ENCODE measurements around the gene NDC80.

- no peak for TF ChIP-seq POLR2A (IDR thresholded peaks at IDR 0.05; ENCODE audit: extremely low read depth, insufficient read length)
- TF ChIP-seq, protein P1, sequence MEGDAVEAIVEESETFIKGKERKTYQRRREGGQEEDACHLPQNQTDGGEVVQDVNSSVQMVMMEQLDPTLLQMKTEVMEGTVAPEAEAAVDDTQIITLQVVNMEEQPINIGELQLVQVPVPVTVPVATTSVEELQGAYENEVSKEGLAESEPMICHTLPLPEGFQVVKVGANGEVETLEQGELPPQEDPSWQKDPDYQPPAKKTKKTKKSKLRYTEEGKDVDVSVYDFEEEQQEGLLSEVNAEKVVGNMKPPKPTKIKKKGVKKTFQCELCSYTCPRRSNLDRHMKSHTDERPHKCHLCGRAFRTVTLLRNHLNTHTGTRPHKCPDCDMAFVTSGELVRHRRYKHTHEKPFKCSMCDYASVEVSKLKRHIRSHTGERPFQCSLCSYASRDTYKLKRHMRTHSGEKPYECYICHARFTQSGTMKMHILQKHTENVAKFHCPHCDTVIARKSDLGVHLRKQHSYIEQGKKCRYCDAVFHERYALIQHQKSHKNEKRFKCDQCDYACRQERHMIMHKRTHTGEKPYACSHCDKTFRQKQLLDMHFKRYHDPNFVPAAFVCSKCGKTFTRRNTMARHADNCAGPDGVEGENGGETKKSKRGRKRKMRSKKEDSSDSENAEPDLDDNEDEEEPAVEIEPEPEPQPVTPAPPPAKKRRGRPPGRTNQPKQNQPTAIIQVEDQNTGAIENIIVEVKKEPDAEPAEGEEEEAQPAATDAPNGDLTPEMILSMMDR (IDR thresholded peaks at IDR 0.05; ENCODE audit: low read depth, low read length) = no peak
- TF ChIP-seq MAX (IDR thresholded peaks at IDR 0.05; ENCODE audit: low read depth, low read length) = no peak
Measured at GRCh38 chr18:2555895-2556294, 15.5 kb upstream of the NDC80 start.

Data from NB4 (cell line).